ENCODE results near the gene FADD. TPM values are rescaled to one million over a fixed set of nuclear protein-coding genes. Genes with fewer than 3 reads are reported as not detected.

The FADD gene
- total and polyA plus RNA-seq, 2 donors from 2014 or later: 27.8 to 31.5 TPM

DNA sequence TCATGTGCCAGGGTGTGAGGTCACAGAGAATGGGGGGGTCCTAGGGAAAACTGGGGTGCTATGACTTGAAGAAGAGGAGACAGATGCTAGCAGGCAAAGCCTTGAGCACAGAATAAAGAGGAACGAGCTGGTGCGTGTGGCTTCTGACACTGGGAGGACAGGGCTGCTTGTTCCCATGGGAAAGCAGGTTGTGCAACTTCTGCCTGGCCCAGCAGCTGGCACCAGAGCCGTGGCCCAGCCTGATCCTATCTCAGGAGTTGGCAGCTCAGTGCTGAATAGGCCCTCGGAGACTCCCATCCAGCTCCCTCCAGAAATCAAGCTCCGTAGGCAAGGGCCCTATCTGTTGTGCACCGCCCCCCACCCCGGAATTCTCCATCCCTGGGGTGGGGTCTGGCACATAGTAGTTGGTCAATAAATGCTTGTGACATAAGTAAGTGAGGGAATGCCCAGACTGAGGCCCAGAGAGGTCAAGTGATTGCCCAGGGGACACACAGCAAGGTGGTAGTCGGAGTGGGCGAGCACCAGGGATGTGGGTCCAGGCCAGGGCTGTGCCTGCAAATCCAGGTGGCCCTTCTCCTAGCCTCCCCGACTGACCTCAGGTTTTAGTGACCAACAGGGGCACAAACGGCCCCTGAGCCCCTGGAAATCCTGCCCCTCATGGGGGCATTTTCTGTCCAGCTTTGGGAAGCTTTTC, 19.5 kb upstream of the FADD start:
- Histone ChIP-seq H3K27me3 (ENCODE audit: control insufficient read depth, insufficient read depth, low read length) (no peaks in the 10 kb centered on the region), H3K9me3 (ENCODE audit: control insufficient read depth in 2 of 3, insufficient read depth in 1 of 3, low read length in 3 of 3) (no peaks in the 10 kb centered on the region), H3K27ac (ENCODE audit: low read depth in 2 of 2, low read length in 2 of 2) (no peak overlapping the region), H3K9ac (ENCODE audit: low read length in 3 of 3) (no peak overlapping the region), H3K4me3 (ENCODE audit: low read length in 3 of 3) (no peak overlapping the region), H3K36me3 (ENCODE audit: control insufficient read depth in 2 of 3, insufficient read depth in 3 of 3, low read length in 3 of 3) (no peaks in the 10 kb centered on the region), H3K4me1 (ENCODE audit: control insufficient read depth in 2 of 3, insufficient read depth in 2 of 3, low read depth in 1 of 3, low read length in 3 of 3) (no peaks in the 10 kb centered on the region)
- FAIRE-seq (no peak), DNase-seq (no peak)
- intact Hi-C loops (cut with DNase I): loop anchor here (10.0 kb wide), 1 partner anchor 259 kb away; no protein-coding TSS in a partner anchor
- TF ChIP-seq, protein P1, sequence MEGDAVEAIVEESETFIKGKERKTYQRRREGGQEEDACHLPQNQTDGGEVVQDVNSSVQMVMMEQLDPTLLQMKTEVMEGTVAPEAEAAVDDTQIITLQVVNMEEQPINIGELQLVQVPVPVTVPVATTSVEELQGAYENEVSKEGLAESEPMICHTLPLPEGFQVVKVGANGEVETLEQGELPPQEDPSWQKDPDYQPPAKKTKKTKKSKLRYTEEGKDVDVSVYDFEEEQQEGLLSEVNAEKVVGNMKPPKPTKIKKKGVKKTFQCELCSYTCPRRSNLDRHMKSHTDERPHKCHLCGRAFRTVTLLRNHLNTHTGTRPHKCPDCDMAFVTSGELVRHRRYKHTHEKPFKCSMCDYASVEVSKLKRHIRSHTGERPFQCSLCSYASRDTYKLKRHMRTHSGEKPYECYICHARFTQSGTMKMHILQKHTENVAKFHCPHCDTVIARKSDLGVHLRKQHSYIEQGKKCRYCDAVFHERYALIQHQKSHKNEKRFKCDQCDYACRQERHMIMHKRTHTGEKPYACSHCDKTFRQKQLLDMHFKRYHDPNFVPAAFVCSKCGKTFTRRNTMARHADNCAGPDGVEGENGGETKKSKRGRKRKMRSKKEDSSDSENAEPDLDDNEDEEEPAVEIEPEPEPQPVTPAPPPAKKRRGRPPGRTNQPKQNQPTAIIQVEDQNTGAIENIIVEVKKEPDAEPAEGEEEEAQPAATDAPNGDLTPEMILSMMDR (IDR thresholded peaks at IDR 0.05; ENCODE audit: borderline replicate concordance, extremely low read depth, insufficient read depth): no peak

DNA sequence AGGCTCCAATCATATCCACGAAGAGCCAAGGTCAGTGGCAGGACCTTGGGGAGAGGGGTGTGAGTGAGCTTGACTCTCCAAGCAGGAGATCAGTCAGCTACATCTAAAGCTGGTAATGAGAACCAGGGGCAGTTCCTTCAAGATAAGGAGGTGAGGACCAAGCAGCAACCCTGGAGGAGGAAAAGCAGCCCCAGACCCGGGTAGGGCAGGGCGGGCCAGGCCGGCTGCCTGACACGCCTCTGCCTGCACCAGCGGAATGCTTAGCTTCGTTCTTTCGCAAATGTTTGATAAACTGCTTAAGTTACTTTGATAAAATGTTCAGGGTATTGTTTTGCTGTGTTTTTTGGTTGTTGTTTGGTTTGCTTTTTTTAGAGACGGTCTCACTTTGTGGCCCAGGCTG, 18.7 kb upstream of the FADD start:
- Histone ChIP-seq H3K36me3 (ENCODE audit: control insufficient read depth in 2 of 3, insufficient read depth in 3 of 3, low read length in 3 of 3) (no peaks in the 10 kb centered on the region), H3K4me3 (ENCODE audit: low read length in 3 of 3) (no peak overlapping the region), H3K9me3 (ENCODE audit: control insufficient read depth in 2 of 3, insufficient read depth in 1 of 3, low read length in 3 of 3) (no peaks in the 10 kb centered on the region), H3K27ac (ENCODE audit: low read depth in 2 of 2, low read length in 2 of 2) (no peak overlapping the region), H3K4me1 (ENCODE audit: control insufficient read depth in 2 of 3, insufficient read depth in 2 of 3, low read depth in 1 of 3, low read length in 3 of 3) (no peaks in the 10 kb centered on the region), H3K27me3 (ENCODE audit: control insufficient read depth, insufficient read depth, low read length) (no peaks in the 10 kb centered on the region), H3K9ac (ENCODE audit: low read length in 3 of 3) (no peak overlapping the region)
- no peak for DNase-seq
- TF ChIP-seq, protein P1 (IDR thresholded peaks at IDR 0.05; ENCODE audit: borderline replicate concordance, extremely low read depth, insufficient read depth): no peak
- FAIRE-seq: no peak
- intact Hi-C loops (cut with DNase I): loop anchor here (10.0 kb wide), 1 partner anchor 260 kb away; no protein-coding TSS in a partner anchor

DNA sequence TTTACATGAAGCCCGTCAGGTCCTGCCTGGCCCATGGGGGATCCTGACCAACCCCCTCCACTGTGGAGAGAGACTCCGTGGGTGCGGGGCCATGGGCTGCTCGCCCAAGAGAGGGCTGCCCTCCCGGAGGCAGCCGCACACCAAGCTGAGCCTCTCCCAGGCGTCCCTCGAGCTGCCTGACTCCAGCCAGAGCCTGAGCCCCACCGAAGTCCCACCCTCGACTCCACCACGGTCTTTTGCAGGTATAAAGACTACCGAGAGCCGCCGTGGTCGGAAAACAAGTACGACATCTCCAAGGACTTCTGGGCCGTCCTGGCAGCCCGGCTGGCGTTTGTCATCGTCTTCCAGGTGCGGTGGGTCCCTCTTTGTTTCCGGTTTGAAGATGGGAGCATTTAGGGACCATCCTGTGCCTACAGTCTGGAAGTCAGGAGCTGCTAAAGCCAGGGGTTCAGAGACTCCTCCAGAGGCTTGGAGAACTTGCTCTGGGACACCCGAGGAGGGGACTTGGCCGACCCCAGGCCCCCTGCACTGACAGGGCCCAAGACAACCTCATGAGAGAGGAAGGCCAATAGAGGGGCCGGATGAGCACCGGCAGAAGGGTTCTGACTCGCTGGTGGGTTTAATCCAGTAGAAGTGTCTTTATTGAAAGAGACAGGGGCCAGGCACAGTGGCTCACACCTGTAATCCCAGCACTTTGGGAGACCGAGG, 17.6 kb upstream of the FADD start:
- no peaks in the 10 kb centered on the region for H3K4me1 ChIP-seq (ENCODE audit: control insufficient read depth in 2 of 3, insufficient read depth in 2 of 3, low read depth in 1 of 3, low read length in 3 of 3)
- FAIRE-seq (no peak), DNase-seq (no peak)
- H3K9ac ChIP-seq (ENCODE audit: low read length in 3 of 3): no peak overlapping the region
- no peaks in the 10 kb centered on the region for H3K27me3 ChIP-seq (ENCODE audit: control insufficient read depth, insufficient read depth, low read length)
- no peaks in the 10 kb centered on the region for H3K36me3 ChIP-seq (ENCODE audit: control insufficient read depth in 2 of 3, insufficient read depth in 3 of 3, low read length in 3 of 3)
- H3K9me3 ChIP-seq (ENCODE audit: control insufficient read depth in 2 of 3, insufficient read depth in 1 of 3, low read length in 3 of 3): peaks cover 0 to 2% (median 0%) of the 10 kb centered on the region in 3 donors
- intact Hi-C loops (cut with DNase I): loop anchor here (10.0 kb wide), 1 partner anchor 261 kb away; no protein-coding TSS in a partner anchor
- TF ChIP-seq, protein P1 (IDR thresholded peaks at IDR 0.05; ENCODE audit: borderline replicate concordance, extremely low read depth, insufficient read depth): no peak
- H3K27ac ChIP-seq (ENCODE audit: low read depth in 2 of 2, low read length in 2 of 2): no peak overlapping the region
- no peak overlapping the region for H3K4me3 ChIP-seq (ENCODE audit: low read length in 3 of 3)
